ENCODE results near the gene ANAPC1.
"Not testable (repeated sequence)": the region's sequence is repeated elsewhere in the genome, so short reads cannot be mapped to it uniquely, and the experiment has no call there.

ANAPC1 gene

DNA sequence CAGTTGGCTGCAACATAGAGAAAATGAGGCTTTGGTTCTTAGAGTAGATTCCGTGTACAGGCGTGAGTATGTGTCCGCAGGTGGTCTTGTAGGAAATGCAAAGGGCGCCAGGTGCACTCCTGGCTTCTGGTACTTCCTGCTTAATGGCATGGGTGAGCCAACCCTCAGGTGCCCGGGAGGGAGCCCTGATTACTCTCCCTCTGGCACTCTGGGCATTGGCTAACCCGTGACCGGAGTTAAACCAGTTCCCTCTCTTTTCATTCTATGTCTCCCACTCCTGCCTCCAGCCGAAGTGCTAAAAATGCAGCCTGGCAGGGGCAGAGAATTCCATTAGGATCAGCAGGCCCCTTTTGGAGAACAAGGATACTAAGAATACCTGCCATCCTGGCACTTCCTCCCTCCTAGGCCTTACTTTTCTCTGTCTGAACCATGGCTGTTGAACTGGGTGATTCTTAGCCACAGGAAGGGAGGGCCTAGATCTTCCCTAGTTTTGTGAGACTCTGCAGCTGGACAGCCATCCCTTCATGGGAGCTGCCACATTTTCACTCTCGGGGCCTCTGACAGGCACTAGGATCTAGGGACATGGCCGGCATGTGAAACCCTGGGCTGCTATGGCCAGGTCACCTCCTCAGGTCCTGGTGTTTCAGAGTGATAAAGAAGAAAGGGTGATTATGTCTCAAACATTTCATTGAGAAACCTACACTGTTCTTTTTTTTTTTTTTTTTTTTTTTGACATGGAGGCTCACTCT is 20.9 kb upstream of the ANAPC1 start:
- DNase-seq (ENCODE audit: low read depth in 1 of 2, low spot score in 1 of 2) = no peak

DNA sequence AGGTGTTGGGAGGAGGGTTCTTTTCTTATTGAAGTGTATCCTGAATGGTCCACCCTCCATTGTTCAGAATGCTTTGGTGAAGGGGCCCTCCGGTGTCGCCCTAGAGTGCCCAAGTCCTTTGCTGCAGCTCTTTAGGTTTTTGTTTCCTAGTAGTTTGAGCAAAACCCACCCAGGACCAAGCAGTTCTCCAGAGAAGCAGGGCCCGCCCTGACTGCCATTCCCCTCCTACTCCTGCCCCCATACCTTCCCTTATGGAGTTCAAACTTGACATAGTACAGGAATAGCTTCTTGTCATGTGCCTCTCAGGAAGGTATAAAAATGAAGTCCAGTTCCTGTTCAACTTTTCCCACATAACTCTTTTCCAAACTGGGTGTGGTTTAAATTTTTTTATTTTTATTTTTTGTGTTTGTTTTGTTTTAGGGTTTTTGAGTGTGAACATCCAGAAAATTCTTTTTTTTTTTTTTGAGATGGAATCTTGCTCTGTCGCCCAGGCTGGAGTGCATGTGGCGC is 20.0 kb upstream of the ANAPC1 start:
- DNase-seq (ENCODE audit: low read depth in 1 of 2, low spot score in 1 of 2) = no peak

DNA sequence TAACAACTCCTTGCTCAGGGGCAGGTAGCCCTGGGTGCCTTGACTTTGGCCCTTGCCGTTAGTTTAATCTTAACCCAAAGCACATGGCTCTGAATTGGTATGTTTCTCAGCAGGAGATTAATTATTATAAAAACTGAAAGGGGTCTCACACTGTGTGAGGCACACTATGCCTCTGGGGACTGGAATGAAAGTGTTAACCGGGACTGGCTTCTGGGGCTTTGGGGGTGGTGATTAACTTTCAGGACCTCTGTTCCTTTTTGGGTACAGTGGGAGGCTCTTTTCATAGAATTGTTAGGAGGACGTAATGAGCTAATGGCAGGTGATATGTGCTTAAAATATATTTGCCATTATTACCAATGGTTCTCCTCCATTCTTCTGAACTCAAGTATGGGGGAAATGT is 19.5 kb upstream of the ANAPC1 start:
- no peak for DNase-seq (ENCODE audit: low read depth in 1 of 2, low spot score in 1 of 2)

DNA sequence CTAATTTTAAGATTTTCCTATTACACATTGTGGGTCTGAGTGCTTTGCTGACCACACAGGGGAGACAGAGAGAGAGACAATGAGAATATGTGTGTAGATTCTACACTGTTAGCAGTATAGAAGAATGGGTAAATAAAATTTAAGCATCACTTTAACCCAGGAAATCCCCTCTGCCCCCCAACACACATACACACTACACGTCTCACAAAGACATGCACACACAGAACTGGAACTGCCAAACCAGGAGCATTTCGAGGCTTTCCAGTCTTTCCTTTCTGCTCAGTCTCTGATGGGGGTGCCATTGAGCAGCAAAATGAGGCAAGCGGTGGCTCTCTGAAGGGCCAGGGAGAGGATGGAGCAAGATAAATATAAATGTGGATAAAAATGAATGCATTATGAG is 16.9 kb upstream of the ANAPC1 start:
- no peak for DNase-seq (ENCODE audit: low read depth in 1 of 2, low spot score in 1 of 2)

DNA sequence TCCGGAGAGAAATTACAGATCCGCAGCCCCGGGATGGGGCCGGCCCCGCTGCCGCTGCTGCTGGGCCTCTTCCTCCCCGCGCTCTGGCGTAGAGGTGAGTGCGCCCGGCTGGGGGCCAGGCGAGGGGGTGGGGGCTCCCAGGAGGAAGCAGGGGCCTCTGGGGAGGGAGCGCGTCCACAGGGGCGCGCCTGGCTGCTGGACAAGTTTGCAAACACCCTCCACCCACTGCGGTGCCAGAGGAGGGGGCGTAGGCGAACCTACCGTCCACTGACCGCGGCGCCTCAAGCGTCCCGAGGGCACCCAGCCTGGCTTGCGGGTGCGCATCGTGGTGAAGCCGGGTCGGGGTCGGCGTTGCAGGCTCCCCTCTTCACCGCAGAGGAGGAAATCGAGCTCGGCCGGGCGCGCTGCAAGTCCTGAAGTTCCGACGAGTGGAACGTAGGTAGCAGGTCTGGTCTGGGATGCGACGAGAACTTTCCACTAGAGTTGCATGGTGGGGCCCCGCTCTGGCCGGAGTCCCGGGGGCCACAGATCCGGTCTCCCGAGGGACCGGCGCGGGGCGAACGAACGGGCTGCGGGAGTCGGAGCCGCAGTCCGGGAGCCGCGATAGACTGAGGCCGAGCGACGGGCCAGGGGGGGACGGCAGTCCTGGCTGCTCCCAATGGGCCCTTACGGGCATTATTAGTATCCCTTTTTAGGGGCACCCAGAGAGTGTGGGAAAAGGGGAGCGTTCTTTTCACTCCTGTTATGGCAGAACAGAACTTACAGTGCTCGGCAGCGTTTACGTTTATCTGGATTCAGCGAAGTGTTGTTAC is 14.9 kb upstream of the ANAPC1 start:
- no peak for DNase-seq (ENCODE audit: low read depth in 1 of 2, low spot score in 1 of 2)

DNA sequence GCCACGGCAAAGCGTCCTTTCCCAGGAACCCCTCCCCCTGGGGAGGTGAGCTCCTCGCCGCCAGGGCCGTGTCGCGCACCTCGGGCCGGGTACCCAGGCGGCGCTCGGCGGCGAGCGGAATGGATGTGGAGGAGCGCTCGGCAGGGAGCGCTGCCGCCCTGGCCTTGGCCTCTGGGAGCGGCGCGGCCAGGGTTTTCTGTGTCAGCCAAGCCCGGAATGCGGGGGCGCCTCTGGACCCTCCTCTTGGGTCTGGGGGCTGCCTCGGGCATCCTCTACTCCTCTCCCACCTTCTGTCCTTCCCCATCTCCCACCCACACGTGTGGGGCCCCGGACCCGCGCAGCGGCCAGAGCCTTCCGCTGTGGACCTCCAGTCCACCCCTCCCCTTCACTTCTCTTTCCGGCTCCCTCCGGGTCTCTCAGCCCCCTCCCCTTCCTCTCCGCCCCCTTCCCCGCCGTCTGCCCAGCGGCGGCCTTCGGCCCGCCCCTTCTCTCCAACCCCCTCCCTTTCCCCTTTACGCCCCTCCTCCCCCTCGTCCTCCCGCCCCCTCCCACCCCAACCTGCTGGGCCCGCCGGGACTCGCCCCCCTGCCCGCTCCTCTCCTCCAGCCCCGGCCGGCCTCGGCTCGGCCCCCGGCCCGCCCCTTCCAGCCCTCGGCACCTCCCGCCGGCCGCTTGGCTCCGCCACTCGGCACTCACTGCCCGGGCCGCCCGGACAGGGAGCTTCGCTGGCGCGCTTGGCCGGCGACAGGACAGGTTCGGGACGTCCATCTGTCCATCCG is 14.1 kb upstream of the ANAPC1 start, which contains the start of gene MERTK:
TSS of gene MERTK (plus strand) at position 684 of the 779 bp plus-strand sequence. CDS start 129 bp downstream, outside the sequence.
- DNase-seq (ENCODE audit: low read depth in 1 of 2, low spot score in 1 of 2) = peak in 1 of 2 donors; percentile 31

DNA sequence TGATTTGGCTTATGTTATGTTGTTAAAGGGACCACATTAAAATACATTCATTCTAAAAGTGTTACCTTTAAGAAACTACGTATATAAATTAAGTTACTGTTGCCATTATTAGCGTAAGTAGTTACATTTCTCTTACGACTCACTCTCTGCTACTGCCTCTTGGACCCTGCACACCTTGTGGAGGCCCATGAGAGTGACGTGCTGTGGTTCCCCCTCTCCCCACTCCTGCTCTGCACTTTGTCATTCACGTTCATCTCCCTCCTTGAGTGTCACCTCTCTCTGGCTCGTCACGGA is 13.6 kb upstream of the ANAPC1 start:
- no peak for DNase-seq (ENCODE audit: low read depth in 1 of 2, low spot score in 1 of 2)

DNA sequence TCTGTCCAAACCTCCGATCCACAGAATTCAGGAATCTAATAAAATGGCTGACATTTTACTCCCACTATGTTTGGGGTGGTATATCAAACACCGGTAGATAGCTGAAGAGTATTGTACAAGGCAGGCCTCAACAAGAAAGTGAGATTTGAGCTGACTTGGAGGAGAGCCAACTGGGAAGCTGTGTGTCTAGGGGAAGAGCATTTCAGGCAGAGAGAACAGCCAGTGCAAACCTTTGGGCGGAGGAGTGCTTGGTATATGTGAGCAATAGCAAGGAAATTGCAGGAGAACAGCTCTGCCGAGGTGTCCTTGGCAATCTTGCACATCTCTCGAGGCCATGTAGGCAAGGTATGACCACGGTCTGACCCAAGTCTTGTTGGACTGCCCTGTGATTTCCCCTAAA is 12.6 kb upstream of the ANAPC1 start:
- no peak for DNase-seq (ENCODE audit: low read depth in 1 of 2, low spot score in 1 of 2)

DNA sequence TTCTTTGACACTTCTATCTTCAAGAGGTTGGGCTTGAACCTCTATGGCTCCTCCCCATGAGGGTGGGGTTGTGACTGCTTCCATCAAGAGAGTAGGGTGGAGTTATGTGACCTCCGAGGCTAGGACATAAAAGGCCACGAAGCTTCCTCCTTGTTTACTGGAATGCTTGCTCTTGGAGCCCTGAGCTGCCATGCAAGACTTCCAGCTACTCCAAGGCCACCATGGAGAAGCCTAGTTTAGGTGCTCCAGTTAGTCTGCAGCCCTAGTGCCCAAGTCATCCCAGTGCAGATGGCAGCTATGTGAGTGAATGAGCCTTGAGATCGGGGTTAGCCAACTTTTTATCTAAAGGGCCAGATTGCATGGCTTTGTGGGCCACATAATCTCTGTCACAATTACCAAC is 12.0 kb upstream of the ANAPC1 start:
- no peak for DNase-seq (ENCODE audit: low read depth in 1 of 2, low spot score in 1 of 2)

DNA sequence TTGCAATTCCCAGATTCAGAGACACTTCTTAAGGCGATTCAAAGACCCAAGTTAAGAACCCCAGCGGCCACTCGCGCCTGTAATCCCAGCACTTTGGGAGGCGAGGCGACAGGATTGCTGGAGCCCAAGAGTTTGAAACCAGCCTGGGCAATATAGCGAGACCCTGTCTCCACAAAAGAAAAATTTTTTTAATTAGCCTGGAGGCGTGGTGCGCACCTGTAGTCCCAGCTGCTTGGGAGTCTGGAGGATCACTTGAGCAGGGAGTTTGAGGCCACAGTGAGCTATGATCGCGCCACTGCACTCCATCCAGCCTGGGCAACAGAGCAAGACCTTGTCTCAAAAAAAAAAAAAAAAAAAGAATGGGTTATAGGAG is 585 bp upstream of the ANAPC1 start:
- DNase-seq (ENCODE audit: low read depth in 1 of 2, low spot score in 1 of 2) = no peak

DNA sequence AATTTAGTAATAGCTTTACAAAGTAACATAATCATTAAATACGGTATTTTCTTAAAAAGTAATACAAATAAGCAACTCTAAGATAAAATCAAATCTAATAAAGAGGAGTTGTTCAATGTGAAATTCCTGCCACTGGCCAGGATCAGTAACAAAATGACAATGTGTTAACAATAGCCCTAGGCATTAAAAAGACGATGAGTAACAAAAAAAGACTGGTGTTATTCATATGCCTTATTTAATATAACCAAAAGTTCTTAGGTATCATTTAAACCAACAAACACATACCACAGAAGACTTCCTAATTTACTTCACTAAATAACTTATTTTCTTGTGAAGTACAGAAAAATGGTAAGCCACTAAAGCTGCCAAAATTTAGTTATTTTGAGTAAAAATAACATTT is 11.2 kb downstream of the ANAPC1 start:
- DNase-seq (ENCODE audit: low read depth in 1 of 2, low spot score in 1 of 2) = not testable (repeated sequence)

DNA sequence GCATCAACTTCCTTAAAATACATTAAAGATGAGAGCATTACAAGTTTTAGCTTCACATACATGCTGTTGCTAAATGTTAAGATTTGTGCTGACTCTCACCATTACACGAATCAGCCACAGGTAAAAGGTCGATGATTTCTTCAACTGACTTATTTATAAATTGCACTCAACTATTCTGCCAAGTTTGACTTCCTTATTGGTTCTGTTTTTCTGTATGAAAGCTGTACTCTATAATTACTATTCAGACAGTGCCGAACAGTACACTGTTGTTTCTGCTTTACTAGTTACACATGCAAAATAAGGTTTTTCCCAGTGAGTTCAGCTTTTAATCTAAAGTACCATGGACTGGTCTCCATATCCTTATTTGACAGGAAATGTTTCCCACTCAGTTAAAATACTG is 18.9 kb downstream of the ANAPC1 start:
- DNase-seq (ENCODE audit: low read depth in 1 of 2, low spot score in 1 of 2) = not testable (repeated sequence)

DNA sequence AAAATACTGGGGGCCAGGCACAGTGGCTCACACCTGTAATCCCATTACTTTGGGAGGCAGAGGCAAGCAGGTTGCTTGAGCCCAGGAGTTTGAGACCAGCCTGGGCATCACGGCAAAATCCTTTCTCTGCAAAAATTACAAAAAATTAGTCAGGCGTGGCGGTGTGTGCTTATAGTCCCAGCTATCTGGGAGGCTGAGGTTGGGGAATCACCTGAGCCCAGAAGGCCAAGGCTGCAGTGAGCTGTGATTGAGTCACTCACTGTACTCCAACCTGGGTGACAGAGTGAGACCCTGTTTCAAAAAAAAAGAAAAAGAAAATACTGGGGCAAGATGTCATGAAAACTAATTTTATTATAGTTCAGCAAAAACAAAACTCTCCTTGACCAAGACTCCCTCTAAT is 24.0 kb downstream of the ANAPC1 start:
- DNase-seq (ENCODE audit: low read depth in 1 of 2, low spot score in 1 of 2) = not testable (repeated sequence)

DNA sequence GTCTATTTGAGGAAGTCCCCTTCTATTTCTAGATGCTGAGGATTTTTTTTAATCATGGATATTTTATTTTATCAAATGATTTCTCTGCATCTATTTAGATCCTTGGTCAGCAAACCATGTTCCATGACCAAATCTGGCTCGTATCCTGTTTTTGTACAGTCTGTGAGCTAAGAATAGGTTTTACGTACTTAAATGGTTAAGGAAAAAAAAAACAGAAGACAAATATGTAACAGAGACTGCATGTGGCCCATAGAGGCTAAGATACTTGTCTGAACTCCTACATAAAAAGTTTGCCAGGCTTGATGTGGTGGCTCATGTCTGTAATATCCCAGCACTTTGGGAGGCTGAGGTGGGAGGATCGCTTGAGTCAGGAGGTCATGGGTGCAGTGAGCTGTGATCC is 31.4 kb downstream of the ANAPC1 start:
- not testable (repeated sequence) for DNase-seq (ENCODE audit: low read depth in 1 of 2, low spot score in 1 of 2)

DNA sequence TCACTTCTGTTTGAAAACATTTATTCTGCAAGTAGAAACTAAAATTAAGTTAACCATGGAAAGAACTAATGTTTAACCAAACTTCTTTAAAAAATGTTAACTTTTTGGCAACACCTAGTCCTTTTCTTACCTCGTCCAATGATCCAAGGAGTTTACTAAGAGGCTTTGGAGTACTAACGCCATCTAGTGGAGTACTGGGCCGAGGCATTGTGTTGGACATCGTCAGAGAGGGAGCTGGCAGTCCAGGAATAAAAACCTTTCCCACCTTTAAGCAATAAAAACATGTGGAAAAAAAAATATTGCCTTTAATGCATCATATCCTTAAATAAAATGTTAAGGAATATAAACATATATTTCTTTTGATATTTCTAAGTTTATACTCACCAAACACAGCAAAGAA is 33.3 kb downstream of the ANAPC1 start:
- not testable (repeated sequence) for DNase-seq (ENCODE audit: low read depth in 1 of 2, low spot score in 1 of 2)

DNA sequence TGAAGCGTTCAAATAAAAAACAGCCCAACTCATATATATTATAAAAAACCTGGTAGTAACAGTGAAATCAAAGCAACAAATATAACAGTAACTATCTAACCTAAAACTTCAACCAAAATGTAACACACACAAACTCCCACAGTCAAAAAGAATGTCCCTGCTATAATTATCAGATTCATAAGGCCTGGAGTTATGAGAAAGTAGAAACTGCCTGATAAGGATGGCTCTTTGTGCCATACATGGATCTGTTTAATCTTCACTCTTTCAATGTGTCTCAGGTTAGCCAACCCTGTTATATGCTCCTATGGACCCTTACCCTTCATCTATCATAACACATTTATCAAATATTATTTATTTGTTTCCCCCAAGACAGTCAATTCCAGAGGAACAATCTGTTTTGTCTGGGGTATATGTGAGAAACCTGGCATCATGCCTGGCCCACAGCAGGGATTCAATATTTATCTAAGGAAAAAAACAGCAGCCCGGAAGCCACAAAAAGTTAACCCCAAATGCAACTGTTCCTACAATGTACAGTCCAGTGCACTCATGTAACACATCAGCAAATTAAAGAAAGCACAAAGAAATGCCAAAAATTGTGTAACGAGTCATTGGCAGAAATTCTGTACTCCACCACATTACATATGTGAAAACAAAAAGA is 44.2 kb downstream of the ANAPC1 start:
- DNase-seq (ENCODE audit: low read depth in 1 of 2, low spot score in 1 of 2) = not testable (repeated sequence)

DNA sequence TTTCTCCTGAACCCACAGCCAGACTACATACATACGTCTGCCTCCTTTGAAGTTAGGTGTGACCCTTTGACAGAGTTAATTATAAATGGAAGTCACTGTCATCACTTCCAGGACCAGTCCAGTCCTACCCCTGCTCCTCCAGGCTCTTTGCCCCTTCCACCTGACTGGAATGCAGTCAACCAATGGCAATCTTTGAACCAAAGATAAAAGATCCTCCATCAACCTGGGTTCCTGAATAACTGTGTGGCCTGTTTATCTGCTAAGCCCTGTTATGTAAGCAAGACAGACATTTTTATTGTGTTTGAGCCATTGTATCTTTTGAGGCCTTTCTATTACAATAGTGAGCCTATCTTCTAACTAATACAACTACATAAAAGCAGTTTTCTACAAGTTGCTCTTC is 45.0 kb downstream of the ANAPC1 start:
- DNase-seq (ENCODE audit: low read depth in 1 of 2, low spot score in 1 of 2) = not testable (repeated sequence)

DNA sequence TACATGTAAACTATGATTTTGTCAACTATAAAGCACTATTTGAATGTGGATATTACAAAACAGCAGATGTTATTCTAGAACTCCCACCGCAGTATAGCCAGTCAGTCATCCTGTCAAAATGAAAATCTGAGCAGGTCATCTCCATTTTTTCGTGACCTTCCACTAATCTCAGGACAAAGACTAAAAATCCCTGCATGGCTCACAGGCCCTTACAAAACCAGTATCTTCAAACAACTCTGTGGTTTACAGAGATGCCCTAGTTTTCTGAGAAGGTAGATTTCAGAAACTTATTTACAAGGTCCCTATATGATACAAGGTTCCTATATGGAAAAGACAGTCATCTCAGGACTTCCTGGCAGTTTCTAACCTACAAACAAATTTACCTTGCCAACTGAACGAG is 49.8 kb downstream of the ANAPC1 start:
- not testable (repeated sequence) for DNase-seq (ENCODE audit: low read depth in 1 of 2, low spot score in 1 of 2)

DNA sequence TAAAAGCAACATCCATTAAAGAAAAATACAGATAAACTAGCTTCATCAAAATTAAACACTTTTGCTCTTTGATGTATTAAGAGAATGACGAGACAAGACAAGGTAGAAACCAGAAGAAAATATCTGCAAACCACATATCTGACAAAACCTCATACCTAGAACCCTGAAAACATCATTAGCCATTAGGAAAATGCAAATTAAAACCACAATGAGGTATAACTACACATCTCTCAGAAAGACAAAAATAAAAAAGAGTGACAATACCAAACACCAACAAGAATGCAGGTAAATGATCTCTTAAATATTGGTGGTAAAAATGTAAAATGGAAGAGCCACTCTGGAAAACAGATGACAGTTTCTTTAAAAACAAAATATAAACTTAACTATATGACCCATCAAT is 53.5 kb downstream of the ANAPC1 start:
- DNase-seq (ENCODE audit: low read depth in 1 of 2, low spot score in 1 of 2) = not testable (repeated sequence)

DNA sequence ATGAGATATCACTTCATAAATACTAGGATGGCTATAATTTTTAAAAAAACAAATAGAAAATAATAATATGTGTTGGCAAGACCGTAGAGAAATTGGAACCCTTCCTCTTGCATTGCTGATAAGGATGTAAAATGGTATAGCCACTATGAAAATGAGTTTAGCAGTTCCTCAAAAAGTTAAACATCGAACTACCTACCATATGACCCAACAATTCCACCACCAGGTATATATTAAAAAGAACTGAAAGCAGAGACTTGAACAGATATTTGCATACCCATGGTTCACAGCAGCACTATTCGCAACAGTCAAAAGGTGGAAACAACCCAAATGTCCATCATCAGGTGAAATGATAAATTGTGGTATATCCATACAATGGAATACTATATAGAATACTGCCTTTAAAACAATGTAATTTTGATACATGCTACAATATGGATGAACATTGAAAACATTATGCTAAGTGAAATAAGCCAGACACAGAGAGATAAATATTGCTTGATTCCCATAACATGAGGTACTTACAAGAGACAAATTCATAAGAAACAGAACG is 55.7 kb downstream of the ANAPC1 start:
- not testable (repeated sequence) for DNase-seq (ENCODE audit: low read depth in 1 of 2, low spot score in 1 of 2)

All from activated T-helper 1 cell treated with anti-CD3 and anti-CD28 coated beads, Interleukin-2, amount 50 U/mL, for 16 hours (primary cell).